H1 (cell line): ENCODE data around the gene FOXI2. TPM values are rescaled to one million over a fixed set of nuclear protein-coding genes. Genes with fewer than 3 reads are reported as not detected.

Experiments used
- CTCF ChIA-PET: fragments of 300-600 bp; sonication (Branson Sonifier 250); formaldehyde crosslinking; loops from one replicate; lab custom pipeline; 2021; ENCODE audit not compliant: partially characterized antibody; lab: Charles Lee
- POLR2A ChIA-PET: fragments of 300-600 bp; sonication (Branson Sonifier 250); formaldehyde crosslinking; loops from one replicate; lab custom pipeline; 2021; ENCODE audit warnings: inconsistent platforms; ENCODE audit not compliant: partially characterized antibody; lab: Charles Lee
- DNase-seq, 2 experiments: peaks; one replicate each; pipeline versions ENCODE4 v3.0.0 to v3.0.0-alpha.2; 2010 to 2022; ENCODE audit warnings: low spot score in 2 of 2, low read depth in 1 of 2, mixed read lengths in 1 of 2
- FAIRE-seq: peaks from 2 replicates; lab custom pipeline; 2011; peaks lifted over from hg19 to GRCh38; lab: Jason Lieb, UNC
- H2AFZ ChIP-seq: 2 replicates; pipeline ENCODE4 v1.8.1; 2012; ENCODE audit warnings: low read length, inconsistent platforms
- H2AK5ac ChIP-seq: 2 replicates; pipeline ENCODE4 v1.6.1; 2013; ENCODE audit warnings: low read depth, low read length
- H2BK120ac ChIP-seq: replicated peaks from 2 replicates; pipeline ENCODE3; 2013; ENCODE audit warnings: low read depth, low read length, inconsistent platforms
- H2BK12ac ChIP-seq: 2 replicates; pipeline ENCODE4 v1.6.1; 2013; ENCODE audit warnings: low read depth, low read length
- H2BK15ac ChIP-seq: 2 replicates; pipeline ENCODE4 v1.6.1; 2013; ENCODE audit warnings: low read length
- H2BK20ac ChIP-seq: 2 replicates; pipeline ENCODE4 v1.6.1; 2013; ENCODE audit warnings: low read length
- H2BK5ac ChIP-seq: 2 replicates; pipeline ENCODE4 v1.6.1; 2013; ENCODE audit warnings: low read depth, low read length
- H3K14ac ChIP-seq: 2 replicates; pipeline ENCODE4 v1.6.1; 2013; ENCODE audit warnings: inconsistent platforms; ENCODE audit not compliant: insufficient read length
- H3K18ac ChIP-seq: 2 replicates; pipeline ENCODE4 v1.6.1; 2013; ENCODE audit warnings: low read length; ENCODE audit errors: extremely low read depth
- H3K23ac ChIP-seq: 2 replicates; pipeline ENCODE4 v1.6.1; 2013; ENCODE audit warnings: inconsistent platforms; ENCODE audit not compliant: insufficient read length
- H3K23me2 ChIP-seq: 2 replicates; pipeline ENCODE4 v1.6.1; 2013; ENCODE audit warnings: low read depth, low read length
- H3K27ac ChIP-seq: 2 replicates; pipeline ENCODE4 v1.6.1; 2011; ENCODE audit warnings: low read depth, low read length, inconsistent platforms
- H3K27me3 ChIP-seq, 4 experiments: replicated peaks in 1 of 4; 1 replicate in 1 of 4; 2 replicates in 3 of 4; pipeline versions ENCODE4 v1.6.1 to v1.8.1; 2011 to 2013; ENCODE audit warnings: low read length in 3 of 4, mild to moderate bottlenecking in 3 of 4, inconsistent platforms in 2 of 4, mixed read lengths in 2 of 4, moderate library complexity in 1 of 4; ENCODE audit not compliant: control insufficient read depth in 3 of 4, insufficient read depth in 3 of 4; ENCODE audit errors: extremely low read depth in 1 of 4
- H3K36me3 ChIP-seq, 4 experiments: 2 replicates each; pipeline versions ENCODE4 v1.6.1 to v1.8.1; 2011 to 2013; ENCODE audit warnings: mild to moderate bottlenecking in 4 of 4, low read length in 3 of 4, moderate library complexity in 2 of 4, control low read depth in 1 of 4, inconsistent platforms in 1 of 4; ENCODE audit not compliant: insufficient read depth in 4 of 4, control insufficient read depth in 2 of 4
- H3K4ac ChIP-seq: replicated peaks from 2 replicates; pipeline ENCODE3; 2013; ENCODE audit warnings: low read length, low read depth, mixed read lengths, inconsistent platforms; ENCODE audit not compliant: insufficient read length
- H3K4me1 ChIP-seq, 4 experiments: replicated peaks in 1 of 4; 1 replicate in 1 of 4; 2 replicates in 3 of 4; pipeline versions ENCODE4 v1.6.1 to v1.8.1; 2011 to 2013; ENCODE audit warnings: low read length in 3 of 4, inconsistent platforms in 2 of 4, mixed read lengths in 1 of 4; ENCODE audit not compliant: insufficient read depth in 4 of 4, control insufficient read depth in 3 of 4
- H3K4me2 ChIP-seq, 2 experiments: 2 replicates each; pipeline versions ENCODE4 v1.6.1 to v1.8.1; 2011 to 2013; ENCODE audit warnings: low read depth in 2 of 2, low read length in 2 of 2, control low read depth in 1 of 2, inconsistent platforms in 1 of 2, mild to moderate bottlenecking in 1 of 2; ENCODE audit not compliant: insufficient read depth in 1 of 2
- H3K4me3 ChIP-seq, 4 experiments: fragments of 200-600, 300-600 bp in 1 of 4; sonication (generic), shearing (Covaris generic), sonication (Bioruptor Twin) in 1 of 4; 2 replicates each; pipeline versions ENCODE4 v1.5.1 to v1.8.1; 2011 to 2016; ENCODE audit warnings: low read length in 4 of 4, low read depth in 3 of 4, control low read depth in 2 of 4, inconsistent platforms in 2 of 4, mild to moderate bottlenecking in 2 of 4, mixed read lengths in 1 of 4, moderate library complexity in 1 of 4; ENCODE audit not compliant: insufficient read depth in 2 of 4; ENCODE audit errors: extremely low read depth in 1 of 4
- H3K56ac ChIP-seq: replicated peaks from 2 replicates; pipeline ENCODE3; 2013; ENCODE audit warnings: low read depth, mild to moderate bottlenecking, mixed read lengths, low read length, inconsistent platforms; ENCODE audit not compliant: insufficient read length
- H3K79me1 ChIP-seq: 2 replicates; pipeline ENCODE4 v1.6.1; 2013; ENCODE audit warnings: low read depth, low read length, control low read depth
- H3K79me2 ChIP-seq, 2 experiments: 2 replicates each; pipeline versions ENCODE4 v1.6.1 to v1.8.1; 2012 to 2013; ENCODE audit warnings: low read length in 2 of 2, mild to moderate bottlenecking in 2 of 2, inconsistent platforms in 1 of 2; ENCODE audit not compliant: insufficient read depth in 2 of 2, control insufficient read depth in 1 of 2
- H3K9ac ChIP-seq, 4 experiments: replicated peaks in 1 of 4; 1 replicate in 1 of 4; 2 replicates in 3 of 4; pipeline versions ENCODE4 v1.6.1 to v1.8.1; 2011 to 2013; ENCODE audit warnings: low read depth in 3 of 4, low read length in 3 of 4, control low read depth in 2 of 4, mild to moderate bottlenecking in 2 of 4, moderate library complexity in 2 of 4, inconsistent platforms in 1 of 4; ENCODE audit errors: extremely low read depth in 1 of 4
- H3K9me3 ChIP-seq, 2 experiments: 2 replicates each; pipeline versions ENCODE4 v1.6.1 to v1.8.1; 2012 to 2013; ENCODE audit warnings: mild to moderate bottlenecking in 2 of 2, moderate library complexity in 2 of 2, control low read depth in 1 of 2, inconsistent platforms in 1 of 2, low read depth in 1 of 2, low read length in 1 of 2, mixed read lengths in 1 of 2; ENCODE audit not compliant: insufficient read depth in 2 of 2
- H4K20me1 ChIP-seq, 2 experiments: replicated peaks in 1 of 2; 2 replicates each; pipeline versions ENCODE3 to v1.8.1; 2011 to 2013; ENCODE audit warnings: inconsistent platforms in 2 of 2, low read length in 2 of 2, mild to moderate bottlenecking in 1 of 2; ENCODE audit not compliant: insufficient read depth in 2 of 2, control insufficient read depth in 1 of 2
- H4K5ac ChIP-seq: 2 replicates; pipeline ENCODE4 v1.6.1; 2013; ENCODE audit warnings: low read length, low read depth, mixed read lengths, inconsistent platforms; ENCODE audit not compliant: insufficient read length
- H4K8ac ChIP-seq: 2 replicates; pipeline ENCODE4 v1.8.0; 2013; ENCODE audit warnings: mild to moderate bottlenecking, moderate library complexity, low read length, inconsistent platforms; ENCODE audit not compliant: insufficient read depth; ENCODE audit errors: extremely low read depth
- H4K91ac ChIP-seq: replicated peaks from 2 replicates; pipeline ENCODE3; 2013; ENCODE audit warnings: low read length, mixed read lengths, inconsistent platforms; ENCODE audit not compliant: insufficient read length
- MAFK ChIP-seq: IDR thresholded peaks from 2 replicates; pipeline ENCODE4 v1.6.1; 2012; ENCODE audit warnings: low read depth, mild to moderate bottlenecking, improper control_type of control experiment, low read length
- WGBS, 2 experiments: shearing (Covaris generic) in 1 of 2; methylation state at CpG; one replicate each; pipeline versions ENCODE4 v1.1.6 to v1.1.7; 2013 to 2015; ENCODE audit warnings: low lambda C conversion rate in 2 of 2, mixed read lengths in 2 of 2, inconsistent platforms in 1 of 2, low coverage in 1 of 2, missing lambda C conversion rate in 1 of 2; ENCODE audit not compliant: insufficient replicate concordance in 2 of 2, insufficient coverage in 1 of 2, insufficient read length in 1 of 2; ENCODE audit errors: extremely low coverage in 1 of 2, missing lambda C conversion rate in 1 of 2; 5-methylcytosine and 5-hydroxymethylcytosine counted together
- polyA plus RNA-seq, 7 experiments: library from polyadenylated mRNA; depleted of rRNA in 3 of 7; stranded (reverse) in 5 of 7; unstranded in 2 of 7; fragments of >200 nt in 5 of 7; fragments of 200-250 nt in 2 of 7; gene quantifications; 1 replicate in 5 of 7; 2 replicates in 1 of 7; 4 replicates in 1 of 7; pipeline versions ENCODE4 v1.2.1 to v1.2.3, GENCODE V29; 2011 to 2013; ENCODE audit warnings: missing spikeins in 2 of 7, mixed read lengths in 2 of 7
- total RNA-seq: library from RNA; stranded (reverse); fragmentation: NEBNext Ultra II Directional; extraction: Animal tissue kit (Norgen Biotek cat#: 25700); gene quantifications from 2 replicates; pipeline ENCODE4 v1.2.1, GENCODE V29; 2021

Gene FOXI2
- total and polyA plus RNA-seq, 2 of the 8 experiments (the other 6 are each of a cell fraction or from before 2014, with no cell fraction given) = 1.0 TPM

- Histone ChIP-seq H3K23me2 (no peaks in the 10 kb centered on the region), H3K9ac (no peak overlapping the region), H3K4me2 (no peak overlapping the region), H3K14ac (no peak overlapping the region), H4K5ac (no peak overlapping the region), H4K20me1 (no peaks in the 10 kb centered on the region), H3K27me3 (no peaks in the 10 kb centered on the region), H2BK15ac (no peak overlapping the region), H3K36me3 (no peaks in the 10 kb centered on the region), H3K4me1 (no peaks in the 10 kb centered on the region), H3K79me2 (no peaks in the 10 kb centered on the region), H3K23ac (no peak overlapping the region), H2BK12ac (no peak overlapping the region), H2AFZ (no peak overlapping the region), H2BK20ac (no peak overlapping the region), H2BK5ac (no peak overlapping the region), H3K27ac (no peak overlapping the region), H3K9me3 (no peaks in the 10 kb centered on the region), H3K4ac (no peak overlapping the region), H4K8ac (no peak overlapping the region), H2AK5ac (no peak overlapping the region), H3K79me1 (no peaks in the 10 kb centered on the region), H2BK120ac (no peak overlapping the region), H4K91ac (no peak overlapping the region), H3K56ac (no peak overlapping the region), H3K18ac (no peak overlapping the region), H3K4me3 (no peak overlapping the region)
- CTCF ChIA-PET = interaction anchor here (1.0 to 2.1 kb wide), 3 partner anchors 10 to 19 kb away, joined by 3 to 6 read pairs (median 5); no protein-coding TSS in a partner anchor
- no peak for TF ChIP-seq MAFK
- POLR2A ChIA-PET = no interaction called here
- DNase-seq (no peak), FAIRE-seq (no peak)
- WGBS, 2 experiments = 72% methylated on average over 10 of the region's 10 CpGs; no CpG with 5 or more reads in 1 of the 2 experiments
These were observed 38.0 kb downstream of the FOXI2 start for GRCh38 chr10:127774766-127775559.
